ENCODE data around the gene ACAD10.
"Not testable (repeated sequence)": the region's sequence is repeated elsewhere in the genome, so short reads cannot be mapped to it uniquely, and the experiment has no call there.

Gene ACAD10

GRCh38 chr12:111687255-111687654 is 1.4 kb downstream of the ACAD10 start:
- no peak for DNase-seq (ENCODE audit: low read depth)

DNA sequence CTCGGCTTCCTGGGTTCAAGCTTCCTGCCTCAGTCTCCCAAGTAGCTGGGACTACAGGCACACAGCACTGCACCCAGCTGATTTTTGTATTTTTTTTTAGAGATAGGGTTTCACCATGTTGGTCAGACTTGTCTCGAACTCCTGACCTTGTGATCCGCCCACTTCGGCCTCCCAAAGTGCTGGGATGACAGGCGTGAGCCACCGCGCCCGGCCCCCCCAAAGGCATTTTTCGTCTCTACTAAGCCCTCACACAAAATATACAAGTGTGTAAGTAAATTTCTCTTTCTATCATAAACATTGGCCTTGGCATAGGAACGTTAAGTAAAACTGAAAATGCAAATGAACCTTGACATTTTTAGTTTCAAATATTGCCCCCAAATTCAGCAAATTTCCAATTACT is 2.1 kb downstream of the ACAD10 start:
- no peak for DNase-seq (ENCODE audit: low read depth)

DNA sequence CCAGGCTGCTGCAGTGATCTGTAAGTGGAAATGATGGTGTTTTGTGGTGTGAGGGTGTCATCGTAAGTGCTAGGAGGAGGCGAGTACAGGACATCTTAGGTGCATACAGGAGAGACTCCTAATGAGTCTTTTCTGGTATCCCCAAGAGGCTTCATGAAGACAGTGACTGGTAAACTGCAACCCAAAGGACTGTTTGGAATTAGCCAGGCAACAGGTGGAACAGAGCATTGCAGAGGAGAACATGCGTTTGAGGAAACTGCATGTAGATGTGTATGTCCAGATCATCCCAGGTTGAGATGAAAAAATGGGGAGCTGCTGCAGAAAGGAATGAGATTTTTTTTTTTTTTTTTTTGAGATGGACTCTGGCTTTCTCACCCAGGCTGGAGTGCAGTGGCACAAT is 5.4 kb downstream of the ACAD10 start:
- no peak for DNase-seq (ENCODE audit: low read depth)

DNA sequence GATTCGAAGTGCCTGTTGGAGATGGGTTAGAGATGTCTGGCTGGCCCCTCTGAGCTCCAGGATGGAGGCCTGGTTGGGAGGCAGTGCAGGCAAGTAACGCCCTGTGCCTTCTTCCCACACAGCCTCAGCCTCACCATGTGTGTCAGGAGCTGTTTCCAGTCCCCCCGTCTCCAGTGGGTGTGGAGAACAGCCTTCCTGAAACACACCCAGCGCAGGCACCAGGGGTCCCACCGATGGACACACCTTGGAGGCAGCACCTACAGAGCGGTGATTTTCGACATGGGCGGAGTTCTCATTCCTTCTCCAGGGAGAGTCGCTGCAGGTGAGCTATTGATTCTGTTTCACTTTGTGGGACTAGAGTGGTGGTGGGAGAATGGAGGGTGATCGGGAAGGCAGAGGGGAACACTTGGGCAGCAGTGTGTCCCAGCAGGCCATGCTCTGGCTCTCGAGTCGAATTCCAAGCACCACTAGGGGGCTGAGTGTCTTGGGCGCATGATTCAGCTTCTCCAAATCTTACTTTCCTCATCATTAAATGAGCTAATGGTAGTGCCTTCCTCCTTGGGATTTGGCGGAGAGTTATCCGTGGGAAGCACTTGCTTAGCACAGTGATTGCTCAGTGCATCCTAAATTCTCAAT is 6.8 kb downstream of the ACAD10 start:
- DNase-seq (ENCODE audit: low read depth): no peak

GRCh38 chr12:111693818-111694217 is 8.0 kb downstream of the ACAD10 start:
- DNase-seq (ENCODE audit: low read depth): no peak

DNA sequence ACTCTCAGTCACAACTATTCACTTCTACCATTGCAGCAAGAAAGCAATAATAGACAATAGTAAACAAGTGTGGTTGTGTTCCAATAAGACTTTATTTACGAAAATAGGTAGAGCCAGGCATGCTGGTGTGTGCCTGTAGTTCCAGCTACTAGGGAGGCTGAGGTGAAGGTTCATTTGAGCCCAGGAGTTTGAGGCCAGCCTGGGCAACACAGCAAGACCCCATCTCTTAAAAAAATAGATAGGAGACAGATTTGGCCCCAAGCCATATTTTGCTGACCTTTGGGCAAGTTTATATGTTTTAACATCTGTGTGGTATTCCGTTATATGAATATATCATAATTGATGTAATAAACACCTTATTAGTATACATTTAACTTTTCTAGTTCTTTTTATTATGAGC is 14.1 kb downstream of the ACAD10 start:
- DNase-seq (ENCODE audit: low read depth): no peak

DNA sequence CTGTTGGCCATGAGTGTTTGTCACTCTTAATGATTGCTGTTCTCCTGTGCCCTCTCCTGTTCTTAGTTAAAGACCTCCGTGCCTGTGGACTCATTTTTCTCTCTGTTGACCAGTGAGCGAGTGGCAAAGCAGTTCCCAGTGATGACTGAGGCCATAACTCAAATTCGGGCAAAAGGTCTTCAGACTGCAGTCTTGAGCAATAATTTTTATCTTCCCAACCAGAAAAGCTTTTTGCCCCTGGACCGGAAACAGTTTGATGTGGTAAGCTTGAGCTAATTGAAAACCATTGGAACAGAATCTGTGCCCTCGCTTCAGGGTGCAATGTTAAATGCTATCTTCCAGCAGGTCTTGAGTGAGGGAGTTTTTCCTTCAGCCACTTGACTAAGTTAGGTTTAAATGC is 19.8 kb downstream of the ACAD10 start:
- no peak for DNase-seq (ENCODE audit: low read depth)

- DNase-seq (ENCODE audit: low read depth): no peak
Measured at GRCh38 chr12:111706145-111706544, 20.3 kb downstream of the ACAD10 start.

DNA sequence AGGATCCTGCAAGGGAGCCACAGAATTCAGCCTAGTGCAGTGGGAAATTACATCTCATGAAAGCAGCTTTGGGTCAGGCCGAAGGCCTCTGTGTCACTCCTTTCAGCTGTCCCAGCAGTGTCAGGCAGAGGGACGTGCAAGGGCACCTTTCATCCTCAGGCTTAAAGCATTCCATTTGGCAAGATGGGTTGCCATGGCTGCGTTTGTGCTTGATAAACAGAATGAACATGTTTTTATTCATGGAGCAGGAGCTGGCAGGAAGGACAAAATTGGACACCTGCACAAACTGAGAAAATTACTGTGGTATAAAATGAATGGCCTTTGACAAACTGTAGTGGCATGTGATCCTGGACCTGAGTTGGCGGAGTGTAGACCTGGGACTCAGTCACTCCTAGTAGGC is 29.4 kb downstream of the ACAD10 start:
- no peak for DNase-seq (ENCODE audit: low read depth)

DNA sequence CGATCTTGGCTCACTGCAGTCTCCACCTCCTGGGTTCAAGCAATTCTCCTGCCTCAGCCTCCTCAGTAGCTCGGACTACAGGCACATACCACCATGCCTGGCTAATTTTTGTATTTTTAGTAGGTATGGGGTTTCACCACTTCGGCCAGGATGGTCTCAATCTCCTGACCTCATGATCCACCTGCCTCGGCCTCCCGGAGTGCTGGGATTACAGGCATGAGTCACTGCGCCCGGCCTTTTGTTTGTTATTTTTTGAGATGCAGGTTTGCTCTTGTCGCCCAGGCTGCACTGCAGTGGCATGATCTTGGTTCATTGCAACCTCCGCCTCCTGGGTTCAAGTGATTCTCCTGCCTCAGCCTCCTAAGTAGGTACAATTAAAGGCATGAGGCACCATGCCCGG is 33.5 kb downstream of the ACAD10 start:
- not testable (repeated sequence) for DNase-seq (ENCODE audit: low read depth)

DNA sequence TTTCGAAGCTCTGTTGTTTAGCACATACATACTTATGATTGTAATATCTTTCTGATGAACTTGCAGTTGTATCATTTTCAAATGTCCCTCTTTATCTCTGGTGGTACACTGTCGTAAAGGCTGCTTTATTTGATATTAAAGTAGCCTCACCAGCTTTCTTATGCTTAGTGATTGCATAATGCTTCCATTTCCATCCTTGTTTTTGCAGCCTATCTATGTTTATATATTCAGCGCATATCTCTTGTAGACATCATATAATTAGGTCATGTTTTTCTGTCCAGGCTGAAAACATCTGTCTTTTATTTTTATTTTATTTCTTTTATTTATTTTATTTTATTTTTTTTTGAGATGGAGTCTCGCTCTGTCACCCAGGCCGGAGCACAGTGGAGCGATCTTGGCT is 34.6 kb downstream of the ACAD10 start:
- DNase-seq (ENCODE audit: low read depth): no peak

DNA sequence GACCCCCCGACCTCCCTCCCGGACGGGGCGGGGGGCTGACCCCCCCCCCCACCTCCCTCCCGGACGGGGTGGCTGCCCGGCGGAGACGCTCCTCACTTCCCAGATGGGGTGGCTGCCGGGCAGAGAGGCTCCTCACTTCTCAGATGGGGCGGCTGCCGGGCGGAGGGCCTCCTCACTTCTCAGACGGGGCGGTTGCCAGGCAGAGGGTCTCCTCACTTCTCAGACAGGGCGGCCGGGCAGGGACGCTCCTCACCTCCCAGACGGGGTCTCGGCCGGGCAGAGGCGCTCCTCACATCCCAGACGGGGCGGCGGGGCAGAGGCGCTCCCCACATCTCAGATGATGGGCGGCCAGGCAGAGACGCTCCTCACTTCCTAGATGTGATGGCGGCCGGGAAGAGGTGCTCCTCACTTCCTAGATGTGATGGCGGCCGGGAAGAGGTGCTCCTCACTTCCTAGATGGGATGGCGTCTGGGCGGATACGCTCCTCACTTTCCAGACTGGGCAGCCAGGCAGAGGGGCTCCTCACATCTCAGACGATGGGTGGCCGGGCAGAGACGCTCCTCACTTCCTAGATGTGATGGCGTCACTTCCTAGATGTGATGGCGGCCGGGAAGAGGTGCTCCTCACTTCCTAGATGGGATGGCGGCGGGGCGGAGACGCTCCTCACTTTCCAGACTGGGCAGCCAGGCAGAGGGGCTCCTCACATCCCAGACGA is 38.0 kb downstream of the ACAD10 start:
- DNase-seq (ENCODE audit: low read depth): not testable (repeated sequence)

DNA sequence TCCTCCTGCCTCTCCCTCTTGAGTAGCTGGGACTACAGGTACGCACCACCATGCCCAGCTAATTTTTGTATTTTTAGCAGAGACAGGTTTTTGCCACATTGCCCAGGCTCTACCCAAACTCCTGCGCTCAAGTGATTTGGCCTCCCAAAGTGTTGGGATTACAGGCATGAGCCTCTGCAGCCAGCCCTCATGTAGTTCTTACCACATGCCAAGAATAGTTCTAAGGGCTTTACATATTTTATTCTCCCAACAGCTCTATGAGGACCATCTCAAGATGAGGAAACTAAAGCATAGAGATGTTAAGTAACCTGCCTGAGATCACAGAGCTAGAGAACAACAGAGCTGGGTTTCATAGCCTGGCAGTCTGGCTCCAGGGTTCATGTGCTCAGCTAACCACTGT is 42.9 kb downstream of the ACAD10 start:
- no peak for DNase-seq (ENCODE audit: low read depth)

DNA sequence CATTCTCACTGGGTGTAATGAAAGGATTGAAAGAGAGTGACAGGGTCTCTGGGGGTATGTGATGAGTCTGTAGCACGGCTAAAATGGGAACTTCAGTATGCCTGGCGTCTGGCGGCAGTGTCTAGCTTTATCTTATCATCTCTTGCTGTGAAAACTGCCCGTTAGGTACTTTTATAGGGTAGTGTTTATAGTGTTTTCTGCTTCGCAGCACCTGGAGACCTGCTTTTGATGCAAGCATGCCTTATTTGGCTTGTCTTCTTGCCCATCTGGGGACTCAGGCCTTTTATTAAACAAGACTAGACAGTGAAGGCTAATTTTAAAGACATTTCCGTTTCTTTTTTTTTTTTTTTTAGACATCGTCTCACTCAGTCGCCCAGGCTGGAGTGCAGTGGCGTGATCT is 44.6 kb downstream of the ACAD10 start:
- DNase-seq (ENCODE audit: low read depth): no peak

GRCh38 chr12:111732786-111733185 is 46.9 kb downstream of the ACAD10 start:
- no peak for DNase-seq (ENCODE audit: low read depth)

DNA sequence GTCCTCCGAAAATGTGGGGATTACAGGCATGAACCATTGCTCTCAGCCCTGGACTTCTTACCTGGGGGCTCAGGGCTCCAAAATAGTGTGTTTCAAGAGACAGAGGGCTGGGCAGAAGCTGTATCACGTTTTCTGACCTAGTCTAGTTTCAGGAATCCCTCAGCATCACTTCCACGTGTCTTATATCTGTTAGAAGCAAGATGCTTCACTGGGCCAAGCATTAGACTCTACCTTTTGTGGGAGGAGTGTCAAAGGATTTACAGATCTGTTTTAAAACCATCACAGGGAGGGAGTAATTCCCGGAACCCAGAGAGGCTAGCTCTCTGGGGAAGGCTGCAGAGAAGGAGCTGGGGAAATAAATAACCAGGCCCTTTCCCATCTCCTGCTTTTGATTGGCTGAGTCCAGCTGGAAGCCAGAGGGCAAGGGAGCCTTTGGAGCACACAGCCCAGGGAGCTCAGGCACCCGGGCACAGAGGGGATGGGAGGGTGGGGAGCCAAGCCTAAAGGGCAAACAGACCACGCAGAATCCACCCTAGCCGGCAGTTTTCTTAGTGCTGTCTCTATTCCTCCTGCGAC is 47.6 kb downstream of the ACAD10 start:
- no peak for DNase-seq (ENCODE audit: low read depth)

GRCh38 chr12:111739524-111739923 is 53.7 kb downstream of the ACAD10 start:
- not testable (repeated sequence) for DNase-seq (ENCODE audit: low read depth)

- DNase-seq (ENCODE audit: low read depth): no peak
Measured at GRCh38 chr12:111741235-111741812, 55.5 kb downstream of the ACAD10 start.

GRCh38 chr12:111745211-111745610 is 59.4 kb downstream of the ACAD10 start:
- DNase-seq (ENCODE audit: low read depth): no peak

DNA sequence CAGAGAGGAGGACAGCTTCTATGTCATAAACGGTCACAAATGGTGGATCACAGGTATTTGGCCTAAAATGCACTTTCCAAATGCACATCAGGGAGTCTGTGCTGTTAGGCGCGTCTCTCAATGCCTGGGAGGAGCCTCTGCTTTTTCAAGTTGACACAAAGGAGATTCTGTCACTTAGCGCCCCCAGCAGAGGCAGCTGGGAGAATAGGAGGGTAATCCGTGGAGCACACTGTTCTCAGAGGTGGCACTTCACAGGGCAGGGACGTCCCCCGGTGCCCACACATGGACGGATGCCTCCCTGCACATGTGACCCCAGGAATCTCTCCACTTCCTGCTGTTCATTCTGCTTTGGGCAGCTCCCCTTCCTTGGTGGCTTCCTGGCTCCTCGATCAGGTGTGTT is 61.5 kb downstream of the ACAD10 start:
- no peak for DNase-seq (ENCODE audit: low read depth)

DNA sequence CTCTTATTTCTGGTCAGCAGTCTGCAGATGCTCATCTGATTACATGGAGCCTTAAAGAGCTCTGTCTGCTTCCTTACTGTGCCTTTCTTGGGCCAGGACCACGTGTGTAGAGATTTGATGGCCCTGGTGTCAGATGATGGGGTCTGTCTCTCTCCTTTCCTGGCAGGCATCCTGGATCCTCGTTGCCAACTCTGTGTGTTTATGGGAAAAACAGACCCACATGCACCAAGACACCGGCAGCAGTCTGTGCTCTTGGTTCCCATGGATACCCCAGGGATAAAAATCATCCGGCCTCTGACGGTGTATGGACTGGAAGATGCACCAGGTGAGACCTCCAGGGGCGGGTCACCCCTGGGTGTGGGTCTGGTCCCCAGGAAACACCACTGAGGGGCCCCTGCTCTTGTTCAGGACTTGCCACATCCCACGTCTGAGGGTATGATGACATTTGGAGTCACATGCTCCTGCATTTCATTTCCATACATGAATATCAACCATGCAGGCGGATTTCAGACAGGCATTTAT is 62.4 kb downstream of the ACAD10 start:
- no peak for DNase-seq (ENCODE audit: low read depth)

- DNase-seq (ENCODE audit: low read depth): no peak
Measured at GRCh38 chr12:111748867-111749266, 63.0 kb downstream of the ACAD10 start.

DNA sequence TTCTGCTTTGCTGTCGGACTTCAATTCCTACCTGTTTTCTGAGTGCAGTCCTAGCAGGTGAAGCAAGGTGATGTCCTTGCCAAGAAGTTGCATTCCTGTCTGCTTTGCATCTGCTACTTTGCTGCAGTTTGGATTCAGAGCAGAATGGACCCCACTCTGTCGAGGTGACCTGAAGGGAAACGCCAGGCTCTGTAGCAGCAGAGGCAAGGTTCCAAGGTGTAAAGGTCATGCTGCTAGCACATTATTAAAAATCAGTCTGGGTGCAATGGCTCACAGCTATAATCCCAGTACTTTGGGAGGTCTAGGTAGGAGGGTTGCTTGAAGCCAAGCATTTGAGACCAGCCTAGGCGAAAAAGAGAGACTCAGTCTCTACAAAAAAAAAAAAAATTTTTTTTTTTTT is 63.5 kb downstream of the ACAD10 start:
- DNase-seq (ENCODE audit: low read depth): no peak

Data from T-helper 22 cell (primary cell).